HG03064 (cell line): ENCODE results near the gene IL6ST.
"Not testable (repeated sequence)": the region's sequence is repeated elsewhere in the genome, so short reads cannot be mapped to it uniquely, and the experiment has no call there.

Experiments used
- ATAC-seq: cut with Tn5 transposase; IDR thresholded peaks from one replicate; pipeline ENCODE4 v1.9.1; 2021; ENCODE audit warnings: low read depth; ENCODE audit not compliant: unreplicated experiment

IL6ST gene

DNA sequence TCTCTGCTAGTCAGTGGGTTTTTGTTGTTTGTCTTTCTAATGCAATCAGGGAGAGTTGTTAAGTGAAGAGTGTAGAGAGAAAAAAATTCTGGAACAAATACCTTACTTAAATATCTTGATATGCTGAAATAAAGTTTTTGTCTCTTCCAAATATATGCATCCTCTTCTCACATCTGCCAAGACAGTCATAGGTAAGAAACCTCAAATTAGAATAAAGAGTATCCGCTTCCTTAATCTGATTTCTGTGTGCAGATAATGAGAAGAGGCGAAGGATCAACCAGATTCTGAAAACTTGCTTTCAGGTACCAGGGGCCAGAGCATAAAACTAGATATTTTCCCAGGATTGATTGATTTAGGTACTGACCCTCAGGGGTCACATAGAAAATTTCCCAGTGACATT, 11.3 kb upstream of the IL6ST start:
- ATAC-seq = no peak

DNA sequence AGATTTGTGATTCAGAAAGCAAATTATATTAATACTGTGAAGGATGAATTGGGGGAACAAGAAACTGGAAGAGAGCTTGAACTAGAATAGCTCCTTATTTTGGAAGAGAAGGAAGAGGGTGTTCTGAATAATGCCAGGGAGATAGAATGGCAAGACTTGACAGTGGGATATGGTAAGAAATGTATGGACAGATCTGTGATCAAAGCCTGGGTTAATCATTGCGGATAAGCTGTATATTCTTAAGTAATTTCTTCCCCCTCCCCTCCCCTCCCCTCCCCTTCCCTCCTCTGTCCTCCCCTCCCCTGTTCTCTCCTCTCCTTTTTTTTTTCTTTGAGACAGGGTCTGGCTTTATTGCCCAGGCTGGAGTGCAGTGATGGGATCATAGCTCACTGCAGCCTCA, 10.1 kb upstream of the IL6ST start:
- no peak for ATAC-seq

DNA sequence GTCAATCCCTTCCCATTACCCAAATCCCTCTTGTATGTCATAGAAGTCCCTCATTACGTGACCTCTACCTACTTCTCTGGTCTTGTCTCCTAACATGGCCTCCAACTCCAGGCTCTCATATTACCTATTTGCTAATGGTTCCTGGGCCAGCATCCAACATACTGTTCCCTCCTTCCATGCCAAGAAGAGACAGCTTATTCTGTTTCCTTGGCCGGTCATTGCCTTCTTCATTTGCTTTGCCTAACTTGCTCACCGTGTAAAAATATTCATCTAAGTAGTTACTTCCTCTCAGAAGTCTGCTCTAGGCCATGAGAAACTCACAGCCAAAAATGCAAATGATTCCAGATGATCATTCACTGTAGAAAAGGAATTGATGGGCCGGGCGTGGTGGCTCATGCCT, 8.9 kb upstream of the IL6ST start:
- no peak for ATAC-seq

DNA sequence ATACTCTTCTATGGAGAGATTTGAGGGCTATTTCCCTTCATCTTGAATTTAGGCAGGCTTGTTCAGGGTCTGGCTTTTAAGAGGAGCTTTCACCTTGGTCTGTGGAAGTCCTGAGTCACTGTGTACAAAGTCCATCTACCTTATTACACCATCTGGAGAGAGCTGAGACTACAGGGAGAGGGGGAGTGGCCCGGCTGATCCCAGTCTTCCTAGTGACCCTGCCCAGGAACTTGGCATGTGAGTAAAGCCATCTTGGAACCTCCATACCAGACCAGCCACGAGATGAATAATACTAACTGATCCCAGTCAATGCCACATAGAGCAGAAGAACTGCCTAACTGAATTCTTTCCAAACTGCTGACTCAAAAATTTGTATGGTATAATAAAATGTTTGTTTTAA, 8.4 kb upstream of the IL6ST start:
- ATAC-seq = no peak

DNA sequence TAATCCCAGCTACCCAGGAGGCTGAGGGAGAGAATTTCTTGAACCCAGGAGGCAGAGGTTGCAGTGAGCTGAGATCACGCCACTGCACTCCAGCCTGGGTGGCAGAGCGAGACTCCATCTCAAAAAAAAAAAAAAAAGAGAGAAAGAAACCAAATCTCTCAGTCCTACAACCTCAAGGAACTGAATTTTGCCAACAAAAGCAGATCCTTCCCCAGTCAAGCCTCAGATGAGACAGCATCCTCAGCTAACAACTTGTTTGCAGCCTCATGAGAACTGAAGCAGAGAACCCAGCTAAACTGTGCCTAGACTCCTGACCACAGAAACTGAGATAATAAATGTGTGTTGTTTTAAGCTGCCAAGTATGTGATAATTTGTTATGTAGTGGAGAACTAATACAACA, 7.5 kb upstream of the IL6ST start:
- ATAC-seq = no peak

DNA sequence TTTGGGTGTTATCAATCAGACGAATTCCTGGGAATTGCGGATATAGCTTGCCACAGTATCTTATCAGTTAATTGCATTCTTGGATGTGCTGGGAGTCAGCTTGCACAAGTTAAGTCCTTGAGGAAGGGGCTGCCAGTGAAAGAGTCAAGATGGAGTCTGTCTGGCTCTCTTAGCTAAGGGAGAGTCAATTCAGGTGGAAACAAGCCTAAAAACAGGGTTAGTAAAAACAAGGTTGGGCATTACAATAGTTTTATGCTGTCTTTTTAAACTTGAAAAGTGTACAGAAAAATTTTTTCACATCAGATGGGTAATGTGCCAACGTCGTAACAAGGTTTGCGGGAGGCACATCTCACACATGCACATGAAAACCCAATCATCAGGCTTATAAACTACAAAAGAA, 5.5 kb upstream of the IL6ST start:
- ATAC-seq = not testable (repeated sequence)

DNA sequence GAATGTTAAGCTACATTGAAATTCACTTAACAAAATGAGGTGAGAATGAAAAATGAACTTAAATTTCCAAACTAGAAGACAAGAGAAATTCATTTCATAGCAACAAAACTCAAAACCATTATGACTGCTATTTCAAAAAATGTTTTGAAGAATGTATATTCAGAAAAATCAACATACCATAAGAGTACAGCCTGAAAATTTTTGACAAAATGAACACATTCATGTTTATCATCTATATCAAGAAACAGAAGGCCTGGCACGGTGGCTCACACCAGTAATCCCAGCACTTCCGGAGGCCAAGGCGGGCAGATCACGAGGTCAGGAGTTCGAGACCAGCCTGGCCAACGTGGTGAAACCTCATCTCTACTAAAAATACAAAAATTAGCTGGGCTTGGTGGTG, 4.2 kb upstream of the IL6ST start:
- ATAC-seq = no peak

DNA sequence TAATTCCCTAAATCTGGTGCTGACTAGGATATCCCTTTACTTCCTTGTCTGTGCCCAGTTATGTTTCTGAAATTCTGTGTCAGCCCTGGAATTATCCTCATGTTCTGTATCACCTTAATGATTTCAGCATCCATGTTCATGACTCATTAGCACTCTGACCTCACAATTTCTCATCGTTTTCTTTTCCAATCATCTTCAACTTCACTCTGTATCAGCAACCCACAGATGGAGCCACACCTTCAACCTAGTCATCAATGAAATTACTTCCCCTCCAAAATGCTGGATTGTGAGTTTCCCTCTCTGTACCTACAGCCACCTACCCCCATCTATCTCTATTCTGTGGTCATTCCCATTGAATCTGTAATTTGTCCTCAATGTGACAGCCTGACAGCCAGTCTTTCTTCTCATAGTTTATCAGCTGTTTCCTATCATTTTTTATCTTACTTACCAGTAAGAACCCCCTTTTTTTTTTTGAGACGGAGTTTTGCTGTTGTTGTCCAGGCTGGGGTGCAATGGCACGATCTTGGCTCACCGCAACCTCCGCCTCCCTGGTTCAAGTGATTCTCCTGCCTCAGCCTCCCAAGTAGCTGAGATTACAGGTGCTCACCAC, 3.1 kb upstream of the IL6ST start:
- ATAC-seq = no peak

DNA sequence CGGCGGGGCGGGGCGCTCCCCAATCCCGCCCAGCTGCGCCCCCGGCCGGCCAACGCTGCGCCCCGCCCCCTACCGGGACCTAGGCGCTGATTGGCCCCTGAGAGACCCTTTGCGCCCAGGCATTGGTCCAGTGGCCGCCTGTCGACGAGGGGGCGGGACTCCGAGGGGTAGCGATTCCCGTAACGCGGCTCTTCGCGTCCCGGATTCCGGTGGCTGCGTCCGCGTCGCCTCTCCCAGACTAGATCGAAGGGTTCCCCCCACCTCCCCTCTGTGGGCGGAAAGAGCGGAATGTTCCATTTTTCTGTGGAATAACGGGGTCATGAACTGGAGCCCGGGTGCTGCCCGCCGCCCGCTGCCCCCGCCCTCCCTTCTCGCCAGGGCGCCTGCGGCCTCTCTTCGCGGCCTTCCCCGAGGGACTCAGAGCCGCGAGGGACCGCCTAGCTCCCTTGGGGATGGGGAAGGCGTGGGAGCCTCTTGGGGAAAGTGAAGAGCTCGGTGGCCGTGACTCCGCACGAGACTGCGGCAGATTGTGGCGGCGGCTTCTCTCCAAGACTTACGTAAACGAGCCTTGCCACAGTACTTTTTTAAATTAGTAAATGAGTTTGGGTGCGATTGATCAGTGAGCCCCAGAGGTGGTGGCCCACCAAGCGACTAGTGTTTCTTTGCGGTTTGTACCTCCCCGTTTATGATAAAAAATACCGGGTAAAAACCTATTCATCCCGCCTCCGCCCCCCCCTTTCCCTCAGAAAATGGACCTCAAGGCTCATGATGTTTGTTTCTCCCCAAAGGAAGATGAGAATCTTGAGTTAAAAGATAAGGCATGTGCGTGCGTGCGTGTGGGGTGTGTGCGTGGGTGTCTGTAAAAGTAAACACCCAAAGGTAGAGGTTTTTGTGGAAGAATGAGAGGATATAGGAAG, 493 bp upstream of the IL6ST start:
- peak; percentile 95 for ATAC-seq

DNA sequence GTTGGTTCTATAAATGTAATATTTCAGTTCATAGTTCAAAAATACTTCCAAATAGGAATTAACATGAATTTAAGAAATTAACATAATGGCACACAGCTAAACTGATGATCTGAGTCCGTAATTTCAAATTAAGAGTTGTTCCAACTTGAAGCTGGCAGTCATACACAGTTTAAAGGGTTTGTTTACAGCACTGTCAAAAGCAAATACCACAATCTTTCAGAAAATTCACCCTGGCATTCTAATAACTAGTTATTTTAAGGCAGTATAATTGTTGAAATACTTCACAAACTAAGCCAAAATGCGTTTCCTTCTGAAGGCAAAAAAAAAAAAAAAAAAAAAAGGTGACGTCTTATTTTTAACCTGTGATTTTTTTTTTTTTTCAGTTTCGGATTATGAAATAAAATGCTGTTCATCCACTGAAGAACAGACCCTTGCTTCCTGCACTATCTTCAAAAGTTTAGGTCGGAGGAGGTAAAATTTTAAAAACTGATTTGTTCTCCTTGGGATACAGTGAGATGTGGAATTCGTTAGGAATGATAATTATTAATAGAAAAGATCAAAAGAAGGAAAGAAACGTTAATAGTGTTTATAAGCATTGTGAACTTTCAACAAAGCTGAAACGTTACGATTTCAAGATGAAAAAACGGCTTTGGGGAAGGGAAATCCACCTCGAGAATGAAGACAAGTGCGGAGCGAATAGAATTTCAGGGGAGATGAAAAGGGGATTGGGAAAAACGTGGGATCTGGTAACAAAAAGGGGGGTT, 850 bp downstream of the IL6ST start:
- ATAC-seq = no peak

DNA sequence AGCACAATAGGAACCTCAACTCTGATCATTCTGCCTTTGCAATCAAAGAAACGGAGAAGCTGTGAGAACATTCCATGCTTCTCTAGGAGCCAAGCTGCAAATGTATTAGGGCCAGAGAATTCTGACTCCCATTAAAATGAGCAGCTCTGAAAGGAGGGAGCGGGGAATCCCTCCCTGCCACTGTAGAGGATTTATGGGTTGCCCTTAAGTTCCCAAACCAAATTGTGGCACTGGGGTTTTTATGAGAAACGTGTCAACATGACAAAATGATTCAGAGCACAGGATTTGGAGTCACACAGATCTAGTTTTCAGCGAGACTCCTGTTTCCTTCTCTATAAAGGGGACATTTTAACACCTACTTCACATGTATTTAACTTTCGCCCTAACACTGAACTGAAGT, 1.8 kb downstream of the IL6ST start:
- ATAC-seq = no peak

DNA sequence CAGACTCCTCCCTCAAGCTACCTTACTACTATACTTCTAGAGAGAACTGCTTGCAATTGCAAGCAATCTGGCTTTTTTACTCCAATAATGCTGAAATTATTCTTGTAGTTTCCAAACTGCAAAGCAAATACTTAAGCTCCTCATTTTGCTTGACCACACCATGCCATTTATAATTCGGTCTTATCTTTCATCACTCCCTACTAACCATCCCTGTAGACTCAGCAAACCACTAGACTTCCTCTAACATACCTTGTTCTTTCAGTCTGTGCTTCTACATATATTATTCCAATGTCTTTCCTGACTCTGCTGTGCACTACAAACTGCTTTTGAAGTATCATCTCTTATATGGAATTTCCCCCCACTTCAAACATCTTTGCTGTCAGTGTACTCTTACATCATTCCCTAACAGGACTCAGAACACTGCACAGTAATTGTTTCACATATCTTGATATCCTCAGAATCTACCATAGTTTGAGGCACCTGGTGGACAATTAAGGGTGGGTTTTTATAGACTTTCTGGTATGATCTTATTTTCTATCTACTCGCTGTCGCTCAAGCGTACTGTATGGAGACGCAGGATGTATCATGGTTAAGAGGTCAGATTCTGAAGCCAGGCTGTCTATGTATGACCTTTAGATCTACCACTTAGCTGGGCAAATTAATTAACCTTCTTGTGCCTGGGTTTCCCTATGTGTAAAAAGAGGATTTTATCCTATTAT, 2.8 kb downstream of the IL6ST start:
- ATAC-seq = no peak

DNA sequence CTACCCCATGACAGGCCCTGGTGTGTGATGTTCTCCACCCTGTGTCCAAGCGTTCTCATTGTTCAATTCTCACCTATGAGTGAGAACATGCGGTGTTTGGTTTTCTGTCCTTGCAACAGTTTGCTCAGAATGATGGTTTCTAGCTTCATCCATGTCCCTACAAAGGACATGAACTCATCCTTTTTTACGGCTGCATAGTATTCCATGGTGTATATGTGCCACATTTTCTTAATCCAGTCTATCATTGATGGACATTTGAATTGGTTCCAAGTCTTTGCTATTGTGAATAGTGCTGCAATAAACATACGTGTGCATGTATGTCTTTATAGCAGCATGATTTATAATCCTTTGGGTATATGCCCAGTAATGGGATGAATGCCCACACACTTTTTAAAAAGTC, 3.9 kb downstream of the IL6ST start:
- ATAC-seq = not testable (repeated sequence)

DNA sequence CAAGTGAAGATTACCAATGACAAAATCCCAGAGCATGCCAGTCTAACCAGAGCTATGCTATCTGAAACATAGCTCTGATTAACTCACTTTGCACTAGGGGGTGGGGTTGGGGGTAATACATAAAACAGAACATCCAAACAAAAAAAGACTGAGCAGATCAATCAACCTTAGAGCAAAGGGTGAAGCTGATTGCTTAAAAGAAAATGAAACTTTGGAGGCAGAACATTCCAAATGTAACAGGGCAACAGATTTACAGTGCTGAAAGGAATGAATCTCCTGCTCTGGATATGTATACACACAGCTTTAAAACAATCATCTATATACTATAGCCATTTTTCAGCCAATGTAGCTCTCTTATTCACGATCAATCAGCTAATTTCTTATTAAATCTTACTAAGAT, 4.9 kb downstream of the IL6ST start:
- no peak for ATAC-seq

DNA sequence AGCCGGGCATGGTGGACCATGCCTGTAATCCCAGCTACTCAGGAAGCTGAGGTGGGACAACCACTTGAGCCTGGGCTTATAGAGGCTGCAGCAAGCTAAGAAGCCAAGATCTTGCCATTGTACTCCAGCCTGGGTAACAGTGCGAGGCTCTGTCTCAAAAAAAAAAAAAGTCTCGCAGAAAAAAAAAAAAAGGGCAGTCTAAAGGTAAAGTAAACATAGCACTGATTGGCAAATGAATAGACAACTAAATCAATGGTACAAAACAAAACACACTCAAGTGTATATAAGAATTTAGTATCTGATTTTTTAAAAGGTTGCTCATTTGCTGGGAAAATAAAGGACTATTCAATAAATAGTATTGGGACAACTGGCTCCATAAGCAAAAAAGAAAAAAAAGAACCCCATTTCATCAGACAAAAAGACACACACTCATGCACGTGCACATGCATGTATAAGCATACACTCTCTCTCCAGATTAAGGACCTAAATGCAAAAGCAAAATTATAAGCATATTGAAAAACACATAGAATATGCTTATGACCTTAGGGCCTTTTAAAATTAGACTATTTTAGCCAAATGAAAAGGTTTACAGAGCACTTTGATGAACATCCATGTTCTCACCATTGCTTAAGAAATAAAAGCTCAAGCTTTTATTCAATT, 5.7 kb downstream of the IL6ST start:
- ATAC-seq = no peak

DNA sequence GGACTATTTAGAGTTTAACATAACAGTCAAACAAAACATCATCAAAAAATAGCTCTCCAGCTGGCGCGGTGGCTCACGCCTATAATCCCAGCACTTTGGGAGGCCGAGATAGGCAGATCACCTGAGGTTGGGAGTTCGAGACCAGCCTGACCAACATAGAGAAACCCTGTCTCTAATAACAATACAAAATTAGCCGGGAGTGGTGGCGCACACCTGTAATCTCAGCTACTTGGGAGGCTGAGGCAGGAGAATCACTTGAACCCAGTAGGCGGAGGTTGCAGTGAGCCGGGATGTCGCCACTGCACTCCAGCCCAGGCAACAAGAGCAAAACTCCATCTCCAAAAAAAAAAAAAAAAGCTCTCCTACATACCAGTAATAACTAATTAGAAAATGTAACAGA, 6.3 kb downstream of the IL6ST start:
- ATAC-seq = not testable (repeated sequence)

DNA sequence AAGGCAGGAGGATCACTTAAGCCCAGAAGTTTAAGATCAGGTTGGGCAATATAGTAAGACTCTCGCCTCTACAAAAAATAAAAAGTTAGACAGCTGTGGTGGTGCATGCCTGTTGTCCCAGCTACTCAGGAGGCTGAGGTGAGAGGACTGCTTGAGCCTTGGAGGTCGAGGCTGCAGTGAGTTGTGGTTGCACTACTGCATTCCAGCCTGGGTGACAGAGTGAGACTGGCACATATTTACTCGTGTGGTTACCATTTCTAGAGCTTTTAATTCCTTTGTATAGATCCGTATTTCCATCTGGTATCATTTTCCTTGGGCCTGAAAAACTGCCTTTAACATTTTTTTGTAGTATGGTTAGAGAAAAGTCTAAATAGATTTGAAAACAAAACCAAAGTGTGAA, 7.8 kb downstream of the IL6ST start:
- ATAC-seq = no peak

DNA sequence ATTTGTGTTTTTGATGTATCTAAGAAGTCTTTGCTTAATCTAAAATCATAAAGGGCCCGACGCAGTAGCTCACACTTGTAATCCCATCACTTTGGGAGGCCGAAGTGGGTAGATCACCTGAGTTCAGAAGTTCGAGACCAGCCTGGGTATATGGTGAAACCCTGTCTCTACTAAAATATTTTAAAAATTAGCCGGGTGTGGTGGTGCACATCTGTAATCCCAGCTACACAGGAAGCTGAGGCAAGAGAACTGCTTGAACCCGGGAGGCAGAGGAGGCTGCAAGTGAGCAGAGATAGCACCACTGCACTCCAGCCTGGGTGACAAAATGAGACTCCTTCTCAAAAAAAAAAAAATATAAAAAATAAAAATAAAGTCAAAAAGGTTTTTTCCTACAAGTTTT, 9.6 kb downstream of the IL6ST start:
- no peak for ATAC-seq

DNA sequence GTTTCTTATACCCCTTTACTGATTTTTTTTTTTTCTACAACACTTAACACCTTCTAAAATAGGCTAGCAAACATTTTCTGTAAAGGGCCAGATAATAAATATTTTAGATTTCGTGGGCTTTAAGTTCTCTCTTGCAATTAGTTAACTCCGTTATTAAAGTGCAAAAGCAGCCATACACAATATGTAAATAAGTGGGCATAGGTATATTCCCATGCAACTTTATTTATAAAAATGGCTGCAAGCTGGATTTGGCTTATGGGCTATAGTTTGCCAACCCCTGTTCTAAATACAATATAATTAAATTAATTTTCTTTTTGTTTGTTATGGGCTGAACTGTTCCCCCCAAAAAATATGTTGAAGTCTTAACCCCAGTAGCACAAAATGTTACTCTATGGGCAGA, 10.8 kb downstream of the IL6ST start:
- ATAC-seq = no peak

DNA sequence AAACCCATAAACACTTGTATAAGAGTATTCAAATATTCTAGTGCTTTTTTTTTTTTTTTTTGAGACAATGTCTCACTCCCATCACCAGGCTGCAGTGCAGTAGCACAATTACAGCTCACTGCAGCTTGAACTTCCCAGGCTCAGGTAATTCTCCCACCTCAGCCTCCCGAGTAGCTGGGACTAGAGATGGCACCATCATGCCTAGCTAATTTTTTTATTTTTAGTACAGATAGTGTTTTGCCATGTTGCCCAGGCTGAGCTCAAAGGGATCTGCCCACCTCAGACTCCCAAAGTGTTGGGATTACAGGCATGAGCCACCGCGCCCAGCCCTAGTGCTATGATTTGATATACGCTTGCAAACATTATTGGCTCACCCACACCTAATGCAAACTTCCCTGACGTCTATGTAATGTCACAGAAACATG, 11.8 kb downstream of the IL6ST start:
- ATAC-seq = no peak
